HepG2 (cell line): ENCODE results near the gene RAB24. TPM values are rescaled to one million over a fixed set of nuclear protein-coding genes. Genes with fewer than 3 reads are reported as not detected.

Source experiments
- CHD2 ChIP-seq: IDR thresholded peaks from 2 replicates; pipeline ENCODE4 v1.6.1; 2011; ENCODE audit warnings: low read depth, low read length, improper control_type of control experiment
- ELF3 ChIP-seq: IDR thresholded peaks from 2 replicates; pipeline ENCODE4 v1.6.1; 2016; ENCODE audit warnings: missing genetic modification reagents, missing compliant biosample characterization
- FLYWCH1 ChIP-seq: sonication (generic); formaldehyde crosslinking; IDR thresholded peaks from 2 replicates; pipeline ENCODE4 v1.8.1; 2023; ENCODE audit warnings: mild to moderate bottlenecking, missing genetic modification reagents
- NR1H2 ChIP-seq: sonication (generic); formaldehyde crosslinking; IDR thresholded peaks from 2 replicates; pipeline ENCODE4 v1.8.1; 2022; ENCODE audit warnings: low read depth, missing genetic modification reagents, borderline replicate concordance
- PTBP1 ChIP-seq: fragments of 200-400 bp; formaldehyde crosslinking; IDR thresholded peaks from 2 replicates; pipeline ENCODE4 v1.6.1; 2018; ENCODE audit warnings: low read length, low read depth; ENCODE audit not compliant: poor library complexity, severe bottlenecking
- RCOR2 ChIP-seq: IDR thresholded peaks from 2 replicates; pipeline ENCODE4 v1.6.1; 2016; ENCODE audit warnings: missing biosample characterization, missing genetic modification reagents
- SAFB2 ChIP-seq: sonication (generic); formaldehyde crosslinking; IDR thresholded peaks from 2 replicates; pipeline ENCODE4 v1.5.1; 2020; ENCODE audit warnings: missing genetic modification reagents, low read depth, mild to moderate bottlenecking, borderline replicate concordance
- SAP130 ChIP-seq: IDR thresholded peaks from 2 replicates; pipeline ENCODE4 v1.6.1; 2016; ENCODE audit warnings: low read depth
- SMAD3 ChIP-seq: sonication (generic); formaldehyde crosslinking; IDR thresholded peaks from 2 replicates; pipeline ENCODE4 v1.4.0; 2020; ENCODE audit warnings: missing genetic modification reagents
- TAF1 ChIP-seq: sonication (generic); formaldehyde crosslinking; IDR thresholded peaks from 2 replicates; pipeline ENCODE4 v1.4.0; 2020; ENCODE audit warnings: missing genetic modification reagents
- ZFP1 ChIP-seq: IDR thresholded peaks from 2 replicates; pipeline ENCODE4 v1.6.1; 2016
- ZNF143 ChIP-seq: sonication (generic); formaldehyde crosslinking; IDR thresholded peaks from 2 replicates; pipeline ENCODE4 v1.4.0; 2020; ENCODE audit warnings: missing genetic modification reagents
- ZNF350 ChIP-seq: sonication (generic); formaldehyde crosslinking; IDR thresholded peaks from 2 replicates; pipeline ENCODE4 v1.4.0; 2020; ENCODE audit warnings: mild to moderate bottlenecking, low read depth, missing genetic modification reagents, borderline replicate concordance
- ZNF564 ChIP-seq: sonication (generic); formaldehyde crosslinking; IDR thresholded peaks from 2 replicates; pipeline ENCODE4 v1.8.1; 2023; ENCODE audit warnings: mild to moderate bottlenecking, missing genetic modification reagents
- polyA plus RNA-seq, 8 experiments: library from polyadenylated mRNA; depleted of rRNA in 3 of 8; stranded (reverse) in 7 of 8; unstranded in 1 of 8; fragments of >200 nt; fragmentation: Illumina TruSeq in 4 of 8; extraction: Trizol in 4 of 8; gene quantifications; 2 replicates each; pipeline versions ENCODE4 v1.2.1 to v1.2.3, GENCODE V29; 2011 to 2016; ENCODE audit warnings: low read depth in 4 of 8, missing spikeins in 1 of 8, mixed read lengths in 1 of 8; ENCODE audit not compliant: insufficient read depth in 1 of 8
- total RNA-seq, 5 experiments: library from RNA; depleted of rRNA; stranded (reverse); fragments of >200 nt; fragmentation: Illumina TruSeq; extraction: Trizol; gene quantifications; 2 replicates each; pipeline ENCODE4 v1.2.3, GENCODE V29; 2016; ENCODE audit warnings: low read depth in 1 of 5
- TF ChIP-seq, protein P1 (sequence below): sonication (generic); formaldehyde crosslinking; IDR thresholded peaks from 2 replicates; pipeline ENCODE4 v1.4.0; 2020; ENCODE audit warnings: mild to moderate bottlenecking, low read depth, missing genetic modification reagents
- TF ChIP-seq, protein P2 (sequence below): sonication (generic); formaldehyde crosslinking; IDR thresholded peaks from 2 replicates; pipeline ENCODE4 v1.8.1; 2022; ENCODE audit warnings: low read depth, mild to moderate bottlenecking, missing genetic modification reagents
- TF ChIP-seq, protein P3 (sequence below): IDR thresholded peaks from 2 replicates; pipeline ENCODE4 v1.4.0; 2020; ENCODE audit warnings: mild to moderate bottlenecking, missing genetic modification reagents
- TF ChIP-seq, protein P4 (sequence below): sonication (generic); formaldehyde crosslinking; conservative IDR thresholded peaks from 2 replicates; pipeline ENCODE4 v1.4.0; 2020; ENCODE audit warnings: missing genetic modification reagents

RAB24 gene
- total and polyA plus RNA-seq, 2 of the 13 experiments (the other 11 are each of a cell fraction or from before 2014, with no cell fraction given), result 22.9 to 63.7 TPM

DNA sequence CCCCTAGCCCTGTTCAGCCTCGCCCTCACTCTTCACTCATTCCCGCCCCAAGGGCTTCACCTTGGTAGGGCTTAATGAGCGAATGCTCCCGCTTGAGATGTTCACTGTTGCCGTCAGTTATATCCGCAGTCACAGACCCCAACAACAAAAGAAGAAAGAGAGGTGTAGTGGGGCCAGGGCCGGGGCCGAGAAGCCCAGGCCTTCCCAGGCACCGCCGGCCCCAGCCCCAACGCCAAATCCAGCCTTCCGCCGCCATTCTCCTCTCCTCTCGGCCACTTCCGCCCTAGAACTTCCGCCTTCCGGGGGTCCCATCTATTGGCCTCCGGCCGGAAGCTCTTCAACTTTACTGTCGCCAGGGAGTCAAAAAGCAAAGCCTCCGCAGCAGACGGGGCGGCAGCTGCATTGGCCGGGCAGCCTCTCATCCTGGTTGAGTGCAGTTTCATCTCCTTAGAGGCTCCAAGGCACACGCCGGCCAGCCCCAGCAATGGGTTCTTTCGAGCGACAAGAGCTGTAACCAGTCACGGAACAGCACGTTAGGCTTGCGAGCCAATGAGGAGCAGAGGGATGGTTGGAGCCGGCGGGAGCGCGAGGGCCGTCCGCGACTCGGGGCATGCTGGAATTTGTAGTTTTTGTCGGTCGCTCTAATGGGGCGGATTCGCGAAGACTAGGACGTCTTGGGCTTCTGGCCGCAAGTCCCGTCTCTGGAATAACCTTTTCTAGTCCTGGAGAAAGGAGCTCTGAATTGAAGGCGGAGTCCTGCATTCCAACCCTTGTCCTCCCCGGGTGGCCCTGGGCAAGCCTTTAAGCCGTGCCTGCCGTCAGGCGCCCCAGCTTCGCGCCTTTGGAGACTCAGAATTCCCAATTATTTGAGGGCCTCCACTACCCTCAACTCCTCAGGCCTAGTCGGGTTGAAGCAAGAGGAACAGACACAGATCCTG, 48.1 kb upstream of the RAB24 start, which contains the start of gene LMAN2 (continued):
- TF ChIP-seq FLYWCH1 (CRISPR knock-in tag) (no peak), PTBP1 (peak; percentile 41), SAFB2 (CRISPR knock-in tag) (peak; percentile 35; the same call in 1 of the 2 replicates), CHD2 (peak; percentile 75; the same call in 1 of the 2 replicates), ZNF350 (CRISPR knock-in tag) (peak; percentile 84; the same call in 1 of the 2 replicates), ZNF564 (CRISPR knock-in tag) (0 out of 2 replicates have a peak, but pooled peaks have one; percentile 63), TAF1 (CRISPR knock-in tag) (peak; percentile 89; the same call in 1 of the 2 replicates), SMAD3 (CRISPR knock-in tag) (peak; percentile 85; the same call in 1 of the 2 replicates), SAP130 (peak; percentile 95), ELF3 (peak; percentile 60; the same call in 1 of the 2 replicates), ZNF143 (CRISPR knock-in tag) (peak; percentile 98), RCOR2 (CRISPR knock-in tag) (no peak), NR1H2 (CRISPR knock-in tag) (no peak), ZFP1 (0 out of 2 replicates have a peak, but pooled peaks have one; percentile 55)
- TF ChIP-seq, protein P1, sequence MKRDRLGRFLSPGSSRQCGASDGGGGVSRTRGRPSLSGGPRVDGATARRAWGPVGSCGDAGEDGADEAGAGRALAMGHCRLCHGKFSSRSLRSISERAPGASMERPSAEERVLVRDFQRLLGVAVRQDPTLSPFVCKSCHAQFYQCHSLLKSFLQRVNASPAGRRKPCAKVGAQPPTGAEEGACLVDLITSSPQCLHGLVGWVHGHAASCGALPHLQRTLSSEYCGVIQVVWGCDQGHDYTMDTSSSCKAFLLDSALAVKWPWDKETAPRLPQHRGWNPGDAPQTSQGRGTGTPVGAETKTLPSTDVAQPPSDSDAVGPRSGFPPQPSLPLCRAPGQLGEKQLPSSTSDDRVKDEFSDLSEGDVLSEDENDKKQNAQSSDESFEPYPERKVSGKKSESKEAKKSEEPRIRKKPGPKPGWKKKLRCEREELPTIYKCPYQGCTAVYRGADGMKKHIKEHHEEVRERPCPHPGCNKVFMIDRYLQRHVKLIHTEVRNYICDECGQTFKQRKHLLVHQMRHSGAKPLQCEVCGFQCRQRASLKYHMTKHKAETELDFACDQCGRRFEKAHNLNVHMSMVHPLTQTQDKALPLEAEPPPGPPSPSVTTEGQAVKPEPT, result no peak
- TF ChIP-seq, protein P2, sequence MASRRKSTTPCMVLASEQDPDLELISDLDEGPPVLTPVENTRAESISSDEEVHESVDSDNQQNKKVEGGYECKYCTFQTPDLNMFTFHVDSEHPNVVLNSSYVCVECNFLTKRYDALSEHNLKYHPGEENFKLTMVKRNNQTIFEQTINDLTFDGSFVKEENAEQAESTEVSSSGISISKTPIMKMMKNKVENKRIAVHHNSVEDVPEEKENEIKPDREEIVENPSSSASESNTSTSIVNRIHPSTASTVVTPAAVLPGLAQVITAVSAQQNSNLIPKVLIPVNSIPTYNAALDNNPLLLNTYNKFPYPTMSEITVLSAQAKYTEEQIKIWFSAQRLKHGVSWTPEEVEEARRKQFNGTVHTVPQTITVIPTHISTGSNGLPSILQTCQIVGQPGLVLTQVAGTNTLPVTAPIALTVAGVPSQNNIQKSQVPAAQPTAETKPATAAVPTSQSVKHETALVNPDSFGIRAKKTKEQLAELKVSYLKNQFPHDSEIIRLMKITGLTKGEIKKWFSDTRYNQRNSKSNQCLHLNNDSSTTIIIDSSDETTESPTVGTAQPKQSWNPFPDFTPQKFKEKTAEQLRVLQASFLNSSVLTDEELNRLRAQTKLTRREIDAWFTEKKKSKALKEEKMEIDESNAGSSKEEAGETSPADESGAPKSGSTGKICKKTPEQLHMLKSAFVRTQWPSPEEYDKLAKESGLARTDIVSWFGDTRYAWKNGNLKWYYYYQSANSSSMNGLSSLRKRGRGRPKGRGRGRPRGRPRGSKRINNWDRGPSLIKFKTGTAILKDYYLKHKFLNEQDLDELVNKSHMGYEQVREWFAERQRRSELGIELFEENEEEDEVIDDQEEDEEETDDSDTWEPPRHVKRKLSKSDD (CRISPR knock-in tag), result 0 out of 2 replicates have a peak, but pooled peaks have one; percentile 50
- TF ChIP-seq, protein P3, sequence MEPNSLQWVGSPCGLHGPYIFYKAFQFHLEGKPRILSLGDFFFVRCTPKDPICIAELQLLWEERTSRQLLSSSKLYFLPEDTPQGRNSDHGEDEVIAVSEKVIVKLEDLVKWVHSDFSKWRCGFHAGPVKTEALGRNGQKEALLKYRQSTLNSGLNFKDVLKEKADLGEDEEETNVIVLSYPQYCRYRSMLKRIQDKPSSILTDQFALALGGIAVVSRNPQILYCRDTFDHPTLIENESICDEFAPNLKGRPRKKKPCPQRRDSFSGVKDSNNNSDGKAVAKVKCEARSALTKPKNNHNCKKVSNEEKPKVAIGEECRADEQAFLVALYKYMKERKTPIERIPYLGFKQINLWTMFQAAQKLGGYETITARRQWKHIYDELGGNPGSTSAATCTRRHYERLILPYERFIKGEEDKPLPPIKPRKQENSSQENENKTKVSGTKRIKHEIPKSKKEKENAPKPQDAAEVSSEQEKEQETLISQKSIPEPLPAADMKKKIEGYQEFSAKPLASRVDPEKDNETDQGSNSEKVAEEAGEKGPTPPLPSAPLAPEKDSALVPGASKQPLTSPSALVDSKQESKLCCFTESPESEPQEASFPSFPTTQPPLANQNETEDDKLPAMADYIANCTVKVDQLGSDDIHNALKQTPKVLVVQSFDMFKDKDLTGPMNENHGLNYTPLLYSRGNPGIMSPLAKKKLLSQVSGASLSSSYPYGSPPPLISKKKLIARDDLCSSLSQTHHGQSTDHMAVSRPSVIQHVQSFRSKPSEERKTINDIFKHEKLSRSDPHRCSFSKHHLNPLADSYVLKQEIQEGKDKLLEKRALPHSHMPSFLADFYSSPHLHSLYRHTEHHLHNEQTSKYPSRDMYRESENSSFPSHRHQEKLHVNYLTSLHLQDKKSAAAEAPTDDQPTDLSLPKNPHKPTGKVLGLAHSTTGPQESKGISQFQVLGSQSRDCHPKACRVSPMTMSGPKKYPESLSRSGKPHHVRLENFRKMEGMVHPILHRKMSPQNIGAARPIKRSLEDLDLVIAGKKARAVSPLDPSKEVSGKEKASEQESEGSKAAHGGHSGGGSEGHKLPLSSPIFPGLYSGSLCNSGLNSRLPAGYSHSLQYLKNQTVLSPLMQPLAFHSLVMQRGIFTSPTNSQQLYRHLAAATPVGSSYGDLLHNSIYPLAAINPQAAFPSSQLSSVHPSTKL, result peak; percentile 42; the same call in 1 of the 2 replicates
- TF ChIP-seq, protein P4, sequence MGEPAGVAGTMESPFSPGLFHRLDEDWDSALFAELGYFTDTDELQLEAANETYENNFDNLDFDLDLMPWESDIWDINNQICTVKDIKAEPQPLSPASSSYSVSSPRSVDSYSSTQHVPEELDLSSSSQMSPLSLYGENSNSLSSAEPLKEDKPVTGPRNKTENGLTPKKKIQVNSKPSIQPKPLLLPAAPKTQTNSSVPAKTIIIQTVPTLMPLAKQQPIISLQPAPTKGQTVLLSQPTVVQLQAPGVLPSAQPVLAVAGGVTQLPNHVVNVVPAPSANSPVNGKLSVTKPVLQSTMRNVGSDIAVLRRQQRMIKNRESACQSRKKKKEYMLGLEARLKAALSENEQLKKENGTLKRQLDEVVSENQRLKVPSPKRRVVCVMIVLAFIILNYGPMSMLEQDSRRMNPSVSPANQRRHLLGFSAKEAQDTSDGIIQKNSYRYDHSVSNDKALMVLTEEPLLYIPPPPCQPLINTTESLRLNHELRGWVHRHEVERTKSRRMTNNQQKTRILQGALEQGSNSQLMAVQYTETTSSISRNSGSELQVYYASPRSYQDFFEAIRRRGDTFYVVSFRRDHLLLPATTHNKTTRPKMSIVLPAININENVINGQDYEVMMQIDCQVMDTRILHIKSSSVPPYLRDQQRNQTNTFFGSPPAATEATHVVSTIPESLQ, result peak; percentile 89
